HG03521 (cell line): ENCODE data around the gene FRMPD2.
"Not testable (repeated sequence)": the region's sequence is repeated elsewhere in the genome, so short reads cannot be mapped to it uniquely, and the experiment has no call there.

Source experiments
- ATAC-seq: cut with Tn5 transposase; IDR thresholded peaks from one replicate; pipeline ENCODE4 v1.9.1; 2021; ENCODE audit warnings: mild to moderate bottlenecking, moderate library complexity; ENCODE audit not compliant: unreplicated experiment

The FRMPD2 gene

GRCh38 chr10:48253970-48254657 lies 20.4 kb downstream of the FRMPD2 start:
- no peak for ATAC-seq

DNA sequence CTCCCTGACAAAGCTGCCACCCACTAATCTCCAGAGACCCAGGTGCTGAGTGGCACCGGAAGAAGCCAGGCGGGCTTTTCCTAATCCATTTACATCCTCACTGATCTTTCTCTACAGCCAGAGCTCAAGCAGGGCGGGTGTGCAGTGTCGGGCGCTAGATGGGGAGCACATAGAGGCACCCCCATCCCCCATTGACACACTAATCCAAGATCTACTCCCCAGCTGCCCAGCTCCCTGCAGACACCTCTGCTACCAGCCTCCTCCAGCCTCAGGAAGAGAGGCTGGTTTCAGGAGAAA lies 22.2 kb downstream of the FRMPD2 start:
- no peak for ATAC-seq

DNA sequence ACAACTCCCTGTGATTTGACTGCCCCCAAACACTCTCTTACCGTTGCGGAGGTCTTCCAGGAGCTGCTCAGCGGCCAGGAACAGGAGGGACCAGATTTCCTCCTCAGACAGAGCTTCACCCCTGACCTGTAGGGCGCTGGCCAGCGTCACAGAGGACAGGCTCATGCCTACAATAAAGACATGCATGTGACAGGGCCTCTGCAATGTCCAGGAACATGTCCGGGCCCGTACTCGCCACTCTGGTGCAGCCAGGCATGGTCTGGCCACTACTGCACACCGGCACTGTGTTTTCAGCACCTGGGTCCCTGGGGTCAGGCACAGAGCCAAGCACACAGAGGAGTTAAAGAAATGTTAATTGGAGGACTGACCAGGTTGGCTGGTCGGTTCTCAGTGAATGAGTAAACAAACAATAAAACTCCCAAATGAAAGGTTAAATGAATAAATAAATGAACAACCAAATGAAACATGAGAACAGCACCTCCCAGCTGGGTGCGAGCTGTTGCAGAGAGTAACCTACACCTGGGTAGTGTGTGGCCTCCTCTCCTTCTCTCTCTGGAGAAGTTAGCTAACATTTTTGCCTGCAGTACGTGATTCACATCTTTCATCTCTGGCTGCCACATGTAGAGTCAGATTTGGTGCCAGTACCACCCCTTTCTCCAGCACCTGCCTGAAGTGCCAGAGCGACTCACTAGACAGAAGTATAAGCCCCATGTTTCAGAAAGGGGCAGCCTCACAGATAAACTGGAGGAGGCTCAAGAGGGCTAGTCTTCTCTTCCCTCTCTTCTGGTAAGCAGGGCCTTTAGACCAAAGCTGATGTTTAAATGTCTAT lies 22.8 kb downstream of the FRMPD2 start:
- ATAC-seq, result no peak

DNA sequence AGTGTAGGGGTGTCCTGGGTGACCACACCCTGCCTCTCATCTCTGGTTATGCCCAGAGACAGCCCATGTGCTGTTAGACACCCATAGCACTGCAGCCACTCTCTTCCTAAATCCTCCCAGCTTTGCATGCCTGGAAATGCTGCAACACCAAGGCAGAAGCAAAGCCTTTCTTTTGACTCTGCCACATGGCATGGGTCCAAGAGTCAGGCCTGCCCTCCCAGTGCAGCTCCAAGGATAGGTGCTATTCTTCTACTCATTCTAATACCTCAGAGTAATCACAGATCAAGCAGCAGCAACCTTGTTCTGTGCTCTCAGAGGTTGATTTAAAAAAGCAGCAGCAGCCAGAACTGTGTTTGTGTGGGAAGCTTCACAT lies 23.4 kb downstream of the FRMPD2 start:
- ATAC-seq, result no peak

GRCh38 chr10:48249763-48250351 lies 24.6 kb downstream of the FRMPD2 start:
- no peak for ATAC-seq

DNA sequence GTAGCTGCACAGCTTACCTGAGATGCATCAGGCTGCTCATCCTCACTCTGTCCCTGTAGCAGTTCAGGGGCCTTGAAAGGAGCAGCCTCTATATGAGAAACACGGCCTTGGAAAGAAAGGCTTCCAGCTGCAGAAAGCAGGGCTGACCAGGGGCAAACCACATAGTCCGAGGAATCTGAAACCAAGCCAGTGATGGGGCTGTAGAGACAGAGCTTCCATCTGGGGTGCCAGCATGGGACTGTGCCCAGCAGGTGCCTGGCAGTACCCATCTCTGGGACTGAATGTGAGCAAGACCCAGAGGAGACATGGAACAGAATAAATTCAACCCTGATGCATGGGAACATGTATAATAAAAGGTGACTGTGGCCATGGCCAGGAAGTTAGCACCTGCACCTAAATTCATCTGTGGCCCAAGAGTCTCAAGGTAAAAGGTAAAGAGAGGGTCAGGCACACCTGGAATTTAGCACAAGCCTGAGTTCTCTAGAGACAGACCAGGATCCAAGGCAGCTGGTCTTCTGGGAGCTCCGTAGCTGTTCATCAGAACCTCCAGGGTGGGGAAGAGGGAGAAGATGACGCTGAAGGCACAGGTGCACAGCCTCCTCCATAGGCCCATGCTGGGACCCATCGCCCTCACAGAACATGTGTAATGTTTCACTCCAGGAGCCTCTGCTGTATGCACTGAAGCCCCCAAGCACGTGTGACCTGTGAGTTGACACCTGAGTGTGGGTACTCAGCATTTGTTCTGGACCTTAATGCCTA lies 25.3 kb downstream of the FRMPD2 start:
- no peak for ATAC-seq

- no peak for ATAC-seq
Observed at GRCh38 chr10:48248462-48248861, 26.0 kb downstream of the FRMPD2 start.

DNA sequence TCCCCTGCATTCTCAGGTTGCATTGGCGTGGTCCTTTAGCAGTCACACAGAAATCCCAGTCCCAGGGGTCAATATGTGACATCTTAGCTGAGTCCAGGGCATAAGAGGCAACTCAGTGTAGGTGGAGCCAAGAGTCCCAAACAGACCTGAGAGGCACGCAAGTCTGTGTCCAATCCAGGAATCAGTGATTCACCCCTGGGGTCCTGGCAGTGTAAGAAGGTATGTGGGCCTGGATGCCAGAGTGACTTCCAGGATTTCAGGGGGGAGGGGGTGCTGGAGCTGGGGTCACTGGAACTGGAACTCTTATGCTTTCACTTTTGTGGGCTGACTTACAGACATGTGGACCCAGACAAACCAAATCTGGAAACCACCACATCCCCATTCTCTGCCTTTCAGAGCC lies 26.8 kb downstream of the FRMPD2 start:
- ATAC-seq, result no peak

DNA sequence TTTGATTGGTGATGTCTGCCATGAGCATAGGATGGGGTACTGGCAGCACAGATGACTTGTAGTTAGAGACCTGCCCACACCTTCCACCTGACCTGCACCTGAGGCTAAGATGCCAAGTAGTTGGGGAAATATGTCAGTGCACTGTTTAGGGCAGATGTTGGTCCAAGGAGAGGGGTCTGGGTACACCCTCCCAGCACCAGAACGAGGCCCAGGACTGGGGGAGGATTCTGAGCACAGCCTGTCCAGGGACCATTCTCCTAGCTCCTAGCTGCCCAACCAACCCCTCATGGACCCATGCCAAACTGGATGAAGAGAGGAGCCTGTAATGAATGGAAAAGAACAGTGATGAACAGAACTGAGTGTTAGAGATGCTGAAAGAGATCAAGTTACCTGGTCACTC lies 28.0 kb downstream of the FRMPD2 start:
- ATAC-seq, result no peak

- ATAC-seq, result no peak
Observed at GRCh38 chr10:48245977-48246376, 28.5 kb downstream of the FRMPD2 start.

- ATAC-seq, result not testable (repeated sequence)
Observed at GRCh38 chr10:48243921-48244320, 30.6 kb downstream of the FRMPD2 start.

GRCh38 chr10:48243487-48243886 lies 31.0 kb downstream of the FRMPD2 start:
- ATAC-seq, result no peak

- no peak for ATAC-seq
Observed at GRCh38 chr10:48242171-48242904, 32.2 kb downstream of the FRMPD2 start.

GRCh38 chr10:48241332-48241731 lies 33.2 kb downstream of the FRMPD2 start:
- ATAC-seq, result no peak

DNA sequence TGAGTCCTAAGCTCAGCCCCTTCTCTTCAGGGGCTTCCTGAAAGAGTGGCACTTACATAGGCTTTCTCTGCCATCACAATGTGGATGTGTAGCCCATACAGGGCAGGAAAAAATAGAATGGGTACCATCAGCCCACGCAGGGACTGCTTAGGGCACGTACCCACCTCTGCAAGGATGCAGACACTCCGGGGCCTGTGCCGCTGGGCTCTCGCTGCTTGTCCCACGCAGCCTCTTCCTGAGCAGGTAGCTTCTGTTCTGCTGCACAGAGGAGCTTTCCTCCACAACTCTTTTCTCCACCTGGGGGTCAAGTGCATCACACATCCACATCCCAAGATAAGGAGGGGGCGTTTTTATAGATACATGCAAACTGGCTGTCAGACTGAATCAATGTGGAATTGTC lies 34.3 kb downstream of the FRMPD2 start:
- ATAC-seq, result no peak

GRCh38 chr10:48239618-48240017 lies 34.9 kb downstream of the FRMPD2 start:
- ATAC-seq, result no peak

DNA sequence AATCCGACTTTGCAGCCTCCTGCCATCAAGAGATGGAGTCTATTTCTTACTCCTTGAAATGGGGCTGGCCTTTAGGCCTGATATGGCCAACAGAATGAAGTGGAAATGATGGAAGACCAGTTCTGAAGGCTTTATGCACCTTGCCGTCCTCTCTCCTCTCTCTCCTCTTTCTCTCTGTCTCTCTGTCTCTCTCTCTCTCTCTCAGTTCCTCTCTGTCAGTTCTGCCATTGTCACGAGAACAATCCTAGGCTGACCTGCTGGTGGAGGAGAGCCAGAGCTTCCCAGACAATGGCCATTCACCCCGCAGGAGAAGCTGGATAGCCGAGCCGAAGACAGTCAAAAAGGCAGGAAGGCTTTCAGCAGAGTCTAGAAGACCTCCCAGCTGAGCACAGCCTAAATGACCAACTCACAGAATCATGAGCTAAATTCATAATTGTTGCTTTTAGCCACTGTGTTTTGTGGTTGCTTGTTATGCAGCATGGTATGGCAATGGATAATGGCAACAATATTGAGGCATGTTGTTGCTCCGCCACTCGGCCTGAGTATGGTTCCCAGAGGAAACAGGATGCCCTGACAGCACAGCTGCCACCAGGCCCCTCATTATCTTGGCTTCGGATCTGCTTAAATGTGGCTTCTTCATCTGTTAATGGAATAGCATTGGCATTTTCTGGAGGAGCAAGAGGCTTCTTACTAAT lies 35.5 kb downstream of the FRMPD2 start:
- ATAC-seq, result no peak

DNA sequence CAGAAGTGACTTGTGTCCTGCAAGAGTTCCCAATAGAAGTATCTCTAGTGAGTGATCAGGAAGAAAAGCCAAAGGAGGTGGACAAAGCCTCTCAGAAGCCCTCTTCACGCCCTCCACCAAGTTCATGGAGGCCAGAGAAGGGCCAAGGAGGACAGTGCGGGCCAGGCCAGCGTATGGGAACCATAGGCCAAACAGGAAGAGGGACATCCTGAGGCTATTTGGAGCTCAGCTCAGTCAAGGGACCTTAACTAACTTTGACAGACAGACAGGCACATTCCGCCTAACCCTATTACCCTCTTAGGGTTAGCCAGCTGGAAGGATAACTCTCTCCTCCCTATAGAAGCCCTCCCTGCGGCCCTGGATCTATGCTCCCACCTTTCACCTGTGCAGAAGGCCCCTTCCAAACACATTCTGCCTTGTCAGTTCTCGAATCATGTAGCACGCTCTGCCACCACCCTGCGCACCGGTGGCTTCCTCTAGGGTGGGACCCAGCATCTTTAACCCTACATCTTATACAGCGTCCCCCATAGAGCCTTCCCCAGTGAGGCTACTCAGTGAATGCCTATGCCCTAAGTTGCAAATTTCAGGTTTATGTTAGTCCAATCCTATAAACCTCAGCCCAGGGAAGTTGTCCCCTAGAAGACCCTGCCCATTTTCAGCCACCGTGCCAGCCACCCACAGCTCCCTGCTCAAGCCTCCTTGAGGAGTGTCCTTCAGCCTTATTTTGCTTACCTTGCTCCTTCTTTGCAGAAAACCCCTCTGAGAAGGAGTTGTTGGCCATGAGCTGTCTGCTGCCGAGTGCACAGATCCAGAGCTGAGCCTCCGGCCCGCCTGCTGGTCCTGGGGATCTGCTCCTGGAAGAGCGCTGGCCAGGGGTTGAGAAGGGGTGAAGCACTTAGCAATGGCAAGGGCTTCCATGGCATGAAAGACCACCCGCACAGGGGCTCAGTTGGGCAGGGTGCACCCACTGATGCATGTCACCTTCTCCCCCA lies 36.9 kb downstream of the FRMPD2 start:
- ATAC-seq, result no peak

GRCh38 chr10:48236199-48236621 lies 38.3 kb downstream of the FRMPD2 start:
- no peak for ATAC-seq
